Femur (tissue), 1 donor: ENCODE results near the gene CAMKV.
"Not testable (repeated sequence)": the region's sequence is repeated elsewhere in the genome, so short reads cannot be mapped to it uniquely, and the experiment has no call there.

ENCODE experiments used
- DNase-seq: peaks from one replicate; pipeline ENCODE4 v3.0.0-alpha.2; 2017

Gene CAMKV

GRCh38 chr3:49844464-49845183 lies 25.1 kb downstream of the CAMKV start:
- DNase-seq: no peak

GRCh38 chr3:49842843-49843517 lies 26.7 kb downstream of the CAMKV start:
- no peak for DNase-seq

- no peak for DNase-seq
These were observed 27.9 kb downstream of the CAMKV start for GRCh38 chr3:49841806-49842205.

- DNase-seq: no peak
These were observed 28.5 kb downstream of the CAMKV start for GRCh38 chr3:49841126-49841696.

- peak; percentile 65 for DNase-seq
These were observed 29.3 kb downstream of the CAMKV start for GRCh38 chr3:49840388-49840787.

GRCh38 chr3:49839193-49839809 lies 30.4 kb downstream of the CAMKV start:
- DNase-seq: peak; percentile 88

- DNase-seq: no peak
These were observed 38.4 kb downstream of the CAMKV start for GRCh38 chr3:49831341-49831740.

- DNase-seq: no peak
These were observed 43.7 kb downstream of the CAMKV start for GRCh38 chr3:49826016-49826415.

GRCh38 chr3:49823131-49823530 lies 46.6 kb downstream of the CAMKV start:
- DNase-seq: not testable (repeated sequence)

- peak; percentile 77 for DNase-seq
These were observed 56.1 kb downstream of the CAMKV start, which contains the start of gene UBA7 for GRCh38 chr3:49813497-49814174. TSS of gene UBA7 (minus strand) at chr3:49813953. CDS start at chr3:49813787, 166 bp downstream.

GRCh38 chr3:49812916-49813496 lies 56.7 kb downstream of the CAMKV start:
- DNase-seq: no peak
